G401 (cell line): ENCODE data around the gene UBE2J2. TPM values are rescaled to one million over a fixed set of nuclear protein-coding genes. Genes with fewer than 3 reads are reported as not detected.

Source experiments
- DNase-seq: peaks from one replicate; pipeline ENCODE4 v3.0.0-alpha.2; 2015; ENCODE audit warnings: low spot score
- in situ Hi-C: cut with HindIII; loops from 2 replicates; pipeline ENCODE4 v1.10.0; 2016; ENCODE audit warnings: low sequenced_read_pairs, mixed read lengths
- total RNA-seq: library from RNA; depleted of rRNA; stranded (reverse); fragments of >200 nt; shearing (Covaris generic); gene quantifications from 2 replicates; pipeline ENCODE4 v1.2.3, GENCODE V29; 2014

UBE2J2 gene
- total RNA-seq, 1 experiment from 2014 or later, result 88.4 TPM

DNA sequence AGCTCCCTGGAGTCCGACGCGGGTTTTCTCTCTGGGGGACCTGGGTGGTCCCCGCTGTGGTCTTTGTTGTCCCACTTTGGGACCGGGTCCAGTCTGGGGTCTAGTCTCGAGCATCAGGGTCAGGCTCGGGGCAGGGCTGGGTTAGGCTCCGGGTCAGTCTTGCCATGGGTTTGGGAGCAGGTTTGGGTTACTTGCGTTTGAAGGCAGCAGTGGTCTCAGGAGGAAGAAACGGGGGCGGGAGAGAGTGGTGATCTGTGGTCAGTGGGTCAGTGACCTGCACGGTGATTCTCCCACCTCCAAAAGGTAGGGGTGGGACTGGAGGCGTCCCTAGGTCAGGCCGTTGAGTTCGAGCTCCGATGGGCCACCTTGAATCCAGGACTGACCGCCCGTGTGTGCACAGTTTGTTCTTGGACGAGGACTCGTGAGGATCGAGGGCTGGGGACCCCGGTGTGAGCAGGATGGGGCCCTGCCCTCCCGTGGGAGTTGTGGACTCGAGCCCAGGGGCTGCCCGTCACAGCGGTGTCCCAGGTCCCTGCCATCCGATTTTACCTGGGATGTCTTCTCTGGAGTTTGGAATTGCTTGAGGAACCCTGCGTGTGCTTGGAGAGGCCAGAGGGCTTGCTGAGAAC lies 39.4 kb downstream of the UBE2J2 start:
- in situ Hi-C loops, result no loop called here
- DNase-seq, result no peak

DNA sequence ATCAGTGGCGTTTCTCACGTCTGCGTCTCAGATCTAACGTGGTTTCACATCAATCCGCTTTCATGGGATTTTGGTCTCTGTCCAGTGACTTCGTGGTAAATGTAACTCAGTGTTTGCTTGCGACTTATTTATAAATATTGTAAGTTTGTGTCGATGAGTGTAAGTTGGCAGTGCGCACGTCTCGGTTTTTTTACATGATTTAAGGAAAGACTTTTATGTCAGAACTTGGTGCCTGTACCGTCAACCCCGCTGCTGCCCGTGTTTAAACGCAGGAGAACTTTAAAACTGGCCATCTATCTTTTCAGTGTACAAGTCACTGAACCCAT lies 40.1 kb downstream of the UBE2J2 start:
- in situ Hi-C loops, result no loop called here
- DNase-seq, result no peak

GRCh38 chr1:1232796-1233566 lies 40.7 kb downstream of the UBE2J2 start:
- DNase-seq, result no peak
- in situ Hi-C loops, result no loop called here

DNA sequence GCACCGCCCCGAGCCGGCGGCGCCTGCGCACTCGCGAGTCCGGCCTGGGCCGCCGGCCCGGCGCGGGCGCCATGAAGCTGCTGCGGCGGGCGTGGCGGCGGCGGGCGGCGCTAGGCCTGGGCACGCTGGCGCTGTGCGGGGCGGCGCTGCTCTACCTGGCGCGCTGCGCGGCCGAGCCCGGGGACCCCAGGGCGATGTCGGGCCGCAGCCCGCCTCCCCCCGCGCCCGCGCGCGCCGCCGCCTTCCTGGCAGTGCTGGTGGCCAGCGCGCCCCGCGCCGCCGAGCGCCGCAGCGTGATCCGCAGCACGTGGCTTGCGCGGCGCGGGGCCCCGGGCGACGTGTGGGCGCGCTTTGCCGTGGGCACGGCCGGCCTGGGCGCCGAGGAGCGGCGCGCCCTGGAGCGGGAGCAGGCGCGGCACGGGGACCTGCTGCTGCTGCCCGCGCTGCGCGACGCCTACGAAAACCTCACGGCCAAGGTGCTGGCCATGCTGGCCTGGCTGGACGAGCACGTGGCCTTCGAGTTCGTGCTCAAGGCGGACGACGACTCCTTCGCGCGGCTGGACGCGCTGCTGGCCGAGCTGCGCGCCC lies 41.4 kb downstream of the UBE2J2 start, which contains the start of gene B3GALT6:
Gene B3GALT6, plus strand, starts transcription at position 30 of the 588 bp plus-strand sequence. Its CDS starts 42 bp downstream, at position 72.
- in situ Hi-C loops, result no loop called here

GRCh38 chr1:1231400-1232207 lies 42.0 kb downstream of the UBE2J2 start, which contains the start of gene SDF4:
SDF4 (minus strand) TSS chr1:1232001; CDS start chr1:1228772, 3,229 bp downstream.
- in situ Hi-C loops, result no loop called here
- DNase-seq, result peak; percentile 92

More for the DNA sequence above, 41.4 kb downstream of the UBE2J2 start, which contains the start of gene B3GALT6:
- no peak for DNase-seq

DNA sequence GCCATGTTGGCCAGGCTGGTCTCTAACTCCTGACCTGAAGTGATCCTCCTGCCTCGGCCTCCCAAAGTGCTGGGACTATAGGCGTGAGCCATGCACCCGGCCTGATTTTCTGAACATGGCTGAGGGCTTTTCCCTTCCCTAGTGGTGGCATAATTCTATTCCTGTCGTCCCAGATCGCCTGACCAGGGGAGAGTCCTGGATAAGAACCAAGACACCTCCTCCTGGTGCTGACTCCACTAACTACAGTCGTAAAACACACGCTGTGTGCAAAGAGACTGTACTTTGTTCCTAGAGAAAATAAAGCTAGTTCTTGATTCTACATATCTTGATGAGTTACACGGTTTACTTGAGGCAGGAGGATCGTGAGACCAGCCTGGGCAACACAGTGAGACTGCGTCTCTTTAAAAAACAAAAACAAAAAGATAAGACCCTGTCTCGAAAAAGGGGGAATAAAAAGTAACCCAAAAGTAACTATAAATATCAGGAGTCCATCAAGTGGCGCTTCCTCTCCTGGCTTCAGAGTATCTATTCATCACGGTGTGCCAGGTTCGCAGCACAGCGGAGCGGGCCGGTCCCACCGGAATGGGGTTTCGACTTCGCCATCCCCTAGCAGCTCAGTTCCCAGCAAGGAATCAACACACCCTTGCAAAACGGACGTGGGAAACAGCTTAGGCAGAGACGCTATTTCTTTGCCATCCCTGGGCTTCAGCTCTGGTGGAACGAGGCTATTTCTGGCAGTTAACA lies 42.8 kb downstream of the UBE2J2 start:
- in situ Hi-C loops, result no loop called here
- no peak for DNase-seq

DNA sequence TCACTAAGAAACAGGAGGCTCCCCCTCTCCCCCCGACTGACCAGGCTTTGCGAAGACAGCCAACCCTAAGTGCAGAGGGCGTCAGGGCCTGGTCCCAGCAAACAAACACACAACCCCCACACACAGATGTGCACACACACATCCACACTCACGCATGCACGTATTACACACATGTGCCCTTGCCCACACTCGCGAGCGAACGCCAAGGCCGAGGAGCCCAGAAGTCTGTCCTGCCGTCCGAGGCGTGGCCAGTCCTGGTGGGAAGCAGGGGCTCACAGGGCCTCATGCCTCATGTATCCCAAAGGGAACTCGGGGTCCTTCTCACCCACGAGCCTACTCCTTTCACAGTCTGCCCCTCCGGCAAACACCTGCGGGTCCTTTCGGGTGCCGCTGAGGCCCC lies 43.9 kb downstream of the UBE2J2 start:
- in situ Hi-C loops, result no loop called here
- no peak for DNase-seq

GRCh38 chr1:1228596-1229321 lies 44.9 kb downstream of the UBE2J2 start:
- DNase-seq, result no peak
- in situ Hi-C loops, result no loop called here

DNA sequence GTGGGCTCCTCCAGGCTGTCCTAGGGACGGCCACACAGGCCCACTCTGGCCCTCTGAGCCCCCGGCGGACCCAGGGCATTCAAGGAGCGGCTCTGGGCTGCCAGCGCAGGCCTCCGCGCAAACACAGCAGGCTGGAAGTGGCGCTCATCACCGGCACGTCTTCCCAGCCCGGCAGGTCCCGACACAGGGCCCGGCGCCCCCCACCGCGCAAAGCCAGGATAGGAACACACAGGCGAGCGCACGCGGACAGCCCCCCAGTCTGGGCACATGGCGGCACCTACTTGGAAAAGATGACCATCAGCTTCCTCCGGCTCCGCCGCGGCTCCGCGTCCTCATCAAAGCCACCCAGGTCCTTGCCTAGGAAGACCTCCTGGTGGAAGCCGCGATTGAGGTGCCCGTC lies 45.5 kb downstream of the UBE2J2 start:
- DNase-seq, result no peak
- in situ Hi-C loops, result no loop called here

DNA sequence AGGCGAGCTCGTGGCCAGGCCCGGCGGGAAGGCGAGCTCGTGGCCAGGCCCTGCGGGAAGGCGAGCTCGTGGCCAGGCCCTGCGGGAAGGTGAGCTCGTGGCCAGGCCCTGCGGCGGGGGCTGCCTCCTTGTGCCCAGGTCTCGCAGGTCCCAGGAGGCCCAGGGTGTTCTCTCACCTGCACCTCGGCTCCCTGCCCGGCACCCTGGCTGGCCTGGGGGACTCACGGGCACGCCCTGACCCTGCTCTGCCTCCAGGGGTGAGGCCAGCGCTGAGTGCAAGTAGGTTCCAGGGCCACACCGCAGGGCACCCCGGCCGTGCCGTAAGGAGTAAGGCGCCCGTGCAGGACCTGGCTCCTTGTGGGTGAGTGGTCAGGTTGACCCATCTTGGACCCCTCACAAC lies 46.3 kb downstream of the UBE2J2 start:
- no peak for DNase-seq
- in situ Hi-C loops, result no loop called here

DNA sequence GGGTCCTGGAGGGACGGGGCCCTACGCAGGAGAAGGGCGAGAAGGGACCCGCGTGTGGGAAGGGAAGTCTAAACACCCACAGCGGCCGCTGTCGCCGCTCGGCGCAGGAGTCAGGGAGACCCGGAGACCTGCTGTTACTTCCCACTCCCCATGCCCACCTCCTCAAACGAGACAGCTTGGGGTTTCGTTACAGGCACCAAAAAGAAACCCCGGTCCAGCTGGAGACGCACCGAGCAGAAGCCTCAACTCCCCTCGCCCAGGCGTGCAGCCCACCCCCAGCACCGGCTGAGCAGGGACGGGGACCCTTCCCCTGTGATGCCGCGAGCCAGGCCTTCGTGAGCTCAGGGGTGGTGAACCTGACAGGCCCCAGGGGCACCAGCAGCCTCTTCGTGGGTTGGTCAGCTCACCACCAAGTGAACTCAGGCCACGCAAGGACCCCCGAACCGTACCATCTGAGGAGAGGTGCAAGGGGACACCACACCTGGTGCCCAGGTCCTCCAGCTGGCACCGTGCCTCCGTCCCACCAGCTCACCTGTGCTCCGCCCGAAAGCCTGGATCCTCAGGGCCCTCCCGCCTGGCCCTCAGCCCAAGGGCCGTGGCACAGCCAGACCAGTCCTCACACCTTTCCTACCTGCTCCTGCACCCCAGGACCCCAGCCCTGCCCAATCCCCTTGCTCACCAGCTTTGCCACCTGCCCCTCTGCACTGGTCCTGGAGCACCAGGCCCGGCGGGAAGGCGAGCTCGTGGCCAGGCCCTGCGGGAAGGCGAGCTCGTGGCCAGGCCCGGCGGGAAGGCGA lies 46.9 kb downstream of the UBE2J2 start:
- in situ Hi-C loops, result no loop called here
- no peak for DNase-seq

GRCh38 chr1:1225913-1226312 lies 47.7 kb downstream of the UBE2J2 start:
- in situ Hi-C loops, result no loop called here
- peak; percentile 87 for DNase-seq

DNA sequence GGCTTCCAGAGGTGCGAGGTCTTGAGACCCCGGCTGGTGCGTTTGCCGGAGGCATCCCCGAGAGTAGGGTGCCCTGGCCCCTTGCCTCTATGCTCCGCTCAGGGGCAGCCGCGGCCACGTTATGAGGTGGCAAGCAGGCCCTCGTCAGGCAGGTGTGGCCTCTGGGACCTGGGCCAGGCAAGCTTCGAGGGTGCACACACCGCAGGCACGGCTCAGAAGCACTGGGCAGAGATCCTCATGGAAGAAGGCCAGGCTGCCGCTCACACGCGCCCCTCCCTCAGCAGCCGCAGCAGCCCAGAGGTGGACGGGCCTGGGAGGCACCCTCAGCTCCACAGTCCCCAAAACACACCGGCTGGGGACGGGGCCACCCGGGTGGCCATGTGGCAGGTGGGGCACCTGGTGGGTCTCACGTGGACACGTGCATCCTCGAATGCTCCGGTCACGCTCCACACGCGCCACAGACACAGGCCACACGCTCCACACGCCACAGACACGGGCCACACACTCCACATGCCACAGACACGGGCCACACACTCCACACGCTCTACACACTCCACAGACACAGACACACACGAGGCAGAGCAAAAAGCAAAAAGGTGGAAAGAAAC lies 48.3 kb downstream of the UBE2J2 start:
- no peak for DNase-seq
- in situ Hi-C loops, result no loop called here

DNA sequence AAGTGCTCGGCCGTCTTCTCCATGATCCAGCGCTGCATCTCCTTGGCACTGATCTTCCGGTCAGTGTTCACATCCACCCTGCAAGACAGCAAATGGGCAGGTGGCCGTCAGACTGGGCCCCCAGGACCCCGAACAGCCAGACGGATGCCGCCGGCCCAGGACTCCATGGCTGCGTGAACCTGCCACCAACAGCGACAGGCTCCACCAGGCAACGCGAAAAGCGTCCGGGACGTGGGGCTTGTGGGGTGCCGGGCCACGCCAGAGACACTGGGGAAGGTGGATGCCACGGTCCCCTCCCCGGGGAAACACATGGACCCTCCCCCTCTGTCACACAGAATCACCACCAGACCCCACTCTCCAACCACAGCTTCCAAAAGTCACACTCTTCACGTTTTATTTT lies 49.8 kb downstream of the UBE2J2 start:
- DNase-seq, result no peak
- in situ Hi-C loops, result no loop called here

DNA sequence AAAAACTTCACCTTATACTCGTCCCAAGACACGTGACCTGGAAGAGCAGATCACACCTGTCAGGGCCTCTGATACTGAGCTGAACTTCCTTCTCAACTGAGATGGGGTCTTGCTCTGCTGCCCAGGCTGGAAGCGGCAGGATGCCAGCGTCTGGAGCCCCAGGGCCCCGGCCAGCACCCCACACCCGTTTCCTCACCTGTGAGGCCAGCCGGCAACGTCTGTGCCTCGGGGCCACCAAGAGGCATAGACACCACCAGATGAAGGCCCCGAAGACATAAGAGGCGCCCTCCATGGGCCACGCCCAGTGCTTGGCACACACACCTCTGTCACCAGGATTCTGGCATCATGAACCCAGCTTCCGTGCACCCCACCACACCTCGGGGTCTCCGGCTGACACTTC lies 50.3 kb downstream of the UBE2J2 start:
- in situ Hi-C loops, result no loop called here
- DNase-seq, result no peak

- no peak for DNase-seq
- in situ Hi-C loops, result no loop called here
Measured at GRCh38 chr1:1222575-1223225, 51.0 kb downstream of the UBE2J2 start.
